Measurements from ENCODE around the gene NDRG3. TPM values are rescaled to one million over a fixed set of nuclear protein-coding genes. Genes with fewer than 3 reads are reported as not detected.
A peak's percentile ranks its signal among the peaks of the same experiment; 100 is the strongest.

The NDRG3 gene
- total RNA-seq, 2 donors from 2014 or later: 22.6 to 25.4 TPM

DNA sequence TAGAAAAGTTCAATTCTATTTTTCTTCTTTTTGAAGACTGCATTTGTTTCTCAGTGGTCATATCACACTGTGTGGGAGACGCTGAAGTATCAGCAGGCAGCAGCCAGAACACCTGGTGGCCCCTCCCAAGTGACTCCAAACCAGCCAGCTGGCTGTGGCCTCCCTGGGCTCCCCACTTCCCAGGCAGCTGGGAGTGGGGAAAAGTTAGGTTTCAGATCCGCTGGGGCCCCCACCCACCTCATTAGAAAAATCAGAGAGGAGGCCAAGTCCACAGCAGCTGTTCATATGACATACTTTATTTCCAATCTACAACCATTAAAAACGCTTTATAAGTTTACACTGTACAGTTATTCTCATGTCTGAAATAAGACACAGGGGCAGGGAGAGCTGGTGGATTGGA, 31.3 kb upstream of the NDRG3 start:
- H3K27ac Mint-ChIP-seq: no peak overlapping the region
- ATAC-seq (replicated peaks in 1 of 2): no peak

DNA sequence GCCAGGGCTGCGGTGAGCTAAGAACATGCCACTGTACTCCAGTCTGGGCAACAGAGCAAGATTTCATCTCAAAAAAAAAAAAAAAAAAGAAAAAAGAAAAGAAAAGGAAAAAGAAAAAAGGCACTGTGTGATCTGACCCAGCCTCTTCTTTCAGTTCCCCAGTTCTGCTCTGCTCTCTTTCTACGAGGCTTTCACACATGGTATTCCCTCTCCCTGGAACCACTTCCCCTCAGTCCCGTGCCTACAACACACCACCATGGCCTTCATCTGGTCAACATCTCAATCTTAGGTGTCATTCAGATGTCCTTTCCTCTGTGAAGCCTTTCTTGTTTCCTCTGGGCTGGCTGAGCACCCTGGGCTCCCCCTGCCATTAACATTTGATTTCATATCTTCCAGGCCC, 29.9 kb upstream of the NDRG3 start:
- Mint-ChIP-seq H3K4me1 (ENCODE audit: low read depth) (peaks cover 27% of the 10 kb centered on the region), H3K36me3 (ENCODE audit: insufficient read depth in 2 of 2) (peaks cover 0 to under 1% of the 10 kb centered on the region in 2 donors), H3K27ac (no peak overlapping the region), H3K4me3 (no peak overlapping the region), H3K27me3 (ENCODE audit: low read depth) (no peaks in the 10 kb centered on the region), H3K9me3 (no peaks in the 10 kb centered on the region)
- DNase-seq (no peak), ATAC-seq (replicated peaks in 1 of 2) (no peak)

More for the DNA sequence above, 31.3 kb upstream of the NDRG3 start:
- Mint-ChIP-seq H3K27me3 (ENCODE audit: low read depth) (no peaks in the 10 kb centered on the region), H3K4me3 (no peak overlapping the region), H3K9me3 (no peaks in the 10 kb centered on the region), H3K4me1 (ENCODE audit: low read depth) (peaks cover 13% of the 10 kb centered on the region), H3K36me3 (ENCODE audit: insufficient read depth in 2 of 2) (no peaks in the 10 kb centered on the region)
- no peak for DNase-seq

DNA sequence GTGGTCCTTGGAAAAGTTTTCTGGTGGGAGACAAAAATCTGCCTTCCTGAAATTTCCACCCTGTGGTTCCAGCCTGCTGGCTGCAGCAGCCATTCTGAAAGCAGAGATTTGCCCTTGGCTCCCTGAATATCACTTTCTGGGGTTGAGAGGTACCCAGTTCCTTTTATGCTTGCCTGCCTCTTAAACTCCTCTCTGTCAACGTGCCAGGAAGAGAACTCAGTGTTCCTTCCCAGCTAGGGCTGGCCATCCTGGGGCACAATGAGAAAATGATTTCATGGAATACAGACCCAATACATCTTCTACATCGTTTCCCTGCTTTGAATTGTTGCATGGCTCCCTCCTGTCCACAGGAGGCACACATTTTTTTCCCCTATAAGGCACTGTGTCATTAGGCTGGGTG, 29.3 kb upstream of the NDRG3 start:
- no peak for DNase-seq
- Mint-ChIP-seq H3K36me3 (ENCODE audit: insufficient read depth in 2 of 2) (peaks cover 0 to 3% of the 10 kb centered on the region in 2 donors), H3K4me3 (peak overlapping the region; percentile 87 to 90), H3K4me1 (ENCODE audit: low read depth) (peaks cover 27% of the 10 kb centered on the region), H3K27me3 (ENCODE audit: low read depth) (no peaks in the 10 kb centered on the region), H3K9me3 (no peaks in the 10 kb centered on the region), H3K27ac (no peak overlapping the region)
- ATAC-seq (replicated peaks in 1 of 2): no peak

DNA sequence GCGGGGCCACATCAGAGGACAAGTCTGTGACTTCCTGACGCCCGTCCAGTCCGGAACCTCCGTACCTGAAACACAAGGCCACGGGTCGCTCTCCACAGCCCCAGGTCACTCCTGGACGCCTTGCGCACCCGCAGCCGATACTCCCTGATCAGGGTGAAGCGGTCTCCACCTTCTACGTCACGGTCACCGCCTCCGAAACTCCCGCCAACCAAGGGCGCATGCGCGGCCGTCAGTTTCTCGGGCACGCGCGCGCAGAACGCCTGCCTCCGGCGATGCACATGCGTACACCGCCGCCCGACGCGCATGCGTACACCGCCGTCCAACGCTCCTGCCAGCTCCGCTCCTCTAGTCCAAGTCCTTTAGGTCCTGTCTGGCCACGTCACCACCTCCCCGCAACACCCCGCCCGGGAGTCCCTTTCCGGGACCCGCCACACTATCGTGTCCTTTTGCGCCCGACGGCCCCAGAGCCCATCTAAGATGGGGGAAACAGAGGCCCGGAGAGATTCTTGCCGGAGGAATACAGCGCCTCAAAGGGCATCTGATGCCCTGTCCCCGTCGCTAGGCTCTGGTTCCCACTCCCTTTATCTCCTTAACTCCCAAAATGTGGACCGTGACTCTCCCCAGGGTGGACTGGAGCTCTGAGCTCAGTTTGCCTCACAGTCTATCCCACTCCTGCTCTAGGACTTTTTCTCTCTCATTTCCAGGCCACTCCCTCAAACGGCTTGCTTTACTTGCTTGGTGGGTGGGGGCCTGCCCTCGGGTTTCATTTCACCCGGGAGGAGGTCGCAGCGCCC, 27.9 kb upstream of the NDRG3 start, which contains the start of gene DSN1:
Gene DSN1 (minus strand): TSS at position 167 of the 794 bp plus-strand sequence. CDS start 2,305 bp downstream, outside the sequence.
- Mint-ChIP-seq H3K4me3 (peak within 1 kb of the TSS; percentile 87 to 90), H3K27me3 (ENCODE audit: low read depth) (no peaks in the 10 kb centered on the region), H3K4me1 (ENCODE audit: low read depth) (peaks cover 27% of the 10 kb centered on the region), H3K9me3 (no peaks in the 10 kb centered on the region), H3K27ac (peak within 1 kb of the TSS; percentile 95), H3K36me3 (ENCODE audit: insufficient read depth in 2 of 2) (peaks cover 0 to 3% of the 10 kb centered on the region in 2 donors)
- ATAC-seq (replicated peaks in 1 of 2) (peak; percentile 91 to 92), DNase-seq (peak; percentile 99 to 100)

DNA sequence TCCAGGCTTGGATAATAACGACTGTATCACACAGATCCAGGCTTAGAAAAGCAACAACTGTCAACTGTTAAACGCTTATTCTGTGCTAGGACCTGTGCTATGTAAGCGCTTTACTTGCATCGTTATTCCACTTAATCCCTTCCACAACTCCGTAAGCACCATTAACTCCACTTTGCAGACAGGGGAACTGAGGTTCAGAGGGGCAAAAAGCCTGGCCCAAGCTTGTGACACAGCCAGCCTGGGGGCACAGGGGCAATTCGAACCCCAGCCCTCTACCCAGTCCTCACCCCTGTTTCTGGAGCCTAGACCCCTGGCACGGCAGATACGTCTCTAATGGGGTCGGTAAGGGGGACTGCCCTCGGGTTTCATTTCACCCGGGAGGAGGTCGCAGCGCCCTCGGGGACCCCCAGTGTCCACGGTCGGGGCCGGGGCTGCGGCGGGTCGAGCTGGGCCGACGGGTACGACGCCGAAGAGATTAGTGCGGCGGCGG, 27.3 kb upstream of the NDRG3 start:
- no peaks in the 10 kb centered on the region for H3K27me3 Mint-ChIP-seq (ENCODE audit: low read depth)
- peak overlapping the region; percentile 87 to 90 for H3K4me3 Mint-ChIP-seq
- no peak for DNase-seq
- no peak for ATAC-seq (replicated peaks in 1 of 2)
- H3K36me3 Mint-ChIP-seq (ENCODE audit: insufficient read depth in 2 of 2): peaks cover 0 to 3% of the 10 kb centered on the region in 2 donors
- H3K4me1 Mint-ChIP-seq (ENCODE audit: low read depth): peaks cover 27% of the 10 kb centered on the region
- H3K9me3 Mint-ChIP-seq: no peaks in the 10 kb centered on the region
- peak overlapping the region; percentile 95 for H3K27ac Mint-ChIP-seq

DNA sequence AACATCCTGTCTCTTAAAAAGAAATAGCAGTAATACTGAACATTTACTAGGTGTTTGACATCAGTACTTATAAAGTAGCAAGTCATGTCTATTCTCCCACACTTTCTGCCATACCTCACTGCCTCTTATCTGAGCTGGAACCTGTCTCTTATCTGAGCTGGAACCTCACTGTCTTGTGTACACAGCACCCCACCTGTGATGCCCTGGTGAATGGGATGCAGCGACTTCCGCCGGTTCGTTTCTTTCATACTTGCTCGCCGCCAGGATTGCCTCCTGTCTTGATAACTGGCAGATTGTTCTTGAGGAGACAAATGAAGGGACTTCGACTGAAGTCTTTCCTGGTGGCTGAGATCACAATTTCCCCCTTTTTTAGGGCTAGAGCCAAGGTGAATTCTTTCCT, 24.8 kb upstream of the NDRG3 start:
- no peak overlapping the region for H3K4me3 Mint-ChIP-seq
- peaks cover 27% of the 10 kb centered on the region for H3K4me1 Mint-ChIP-seq (ENCODE audit: low read depth)
- H3K27me3 Mint-ChIP-seq (ENCODE audit: low read depth): no peaks in the 10 kb centered on the region
- no peak overlapping the region for H3K27ac Mint-ChIP-seq
- no peak for DNase-seq
- ATAC-seq (replicated peaks in 1 of 2): no peak
- no peaks in the 10 kb centered on the region for H3K9me3 Mint-ChIP-seq
- peaks cover 0 to 3% of the 10 kb centered on the region in 2 donors for H3K36me3 Mint-ChIP-seq (ENCODE audit: insufficient read depth in 2 of 2)

DNA sequence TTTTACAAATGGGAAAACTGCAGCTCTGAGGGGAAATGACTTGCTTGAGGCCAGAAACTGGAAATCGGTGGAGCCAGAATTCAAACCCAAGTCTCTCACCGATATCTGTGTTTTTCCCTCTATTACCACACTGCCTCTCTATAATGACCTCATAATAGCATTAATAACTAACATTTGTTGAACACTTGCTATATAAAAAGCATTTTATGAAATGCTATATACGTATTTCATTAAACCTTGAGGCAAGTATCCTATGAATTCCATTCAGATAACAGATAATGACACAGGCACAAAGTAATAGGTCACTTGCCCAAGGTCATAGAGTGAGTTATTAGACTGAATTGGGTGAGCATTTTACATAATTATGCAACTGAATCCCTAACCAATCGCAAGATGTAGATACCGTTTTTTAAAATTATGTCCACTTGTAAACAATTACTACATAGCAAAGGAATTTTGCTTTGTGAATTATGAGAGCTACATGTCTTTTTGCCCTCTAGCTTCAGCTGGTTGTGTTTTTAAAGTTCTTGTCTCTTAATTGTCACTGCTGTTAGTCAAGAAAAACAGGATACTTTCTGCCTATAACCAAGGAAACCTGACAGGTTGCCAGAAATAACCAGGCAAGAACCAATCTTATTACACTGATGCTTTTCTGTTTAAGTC, 23.0 kb upstream of the NDRG3 start:
- ATAC-seq (replicated peaks in 1 of 2) (no peak), DNase-seq (no peak)
- Mint-ChIP-seq H3K27ac (no peak overlapping the region), H3K4me3 (no peak overlapping the region), H3K9me3 (no peaks in the 10 kb centered on the region), H3K27me3 (ENCODE audit: low read depth) (no peaks in the 10 kb centered on the region), H3K4me1 (ENCODE audit: low read depth) (peaks cover 23% of the 10 kb centered on the region), H3K36me3 (ENCODE audit: insufficient read depth in 2 of 2) (peaks cover 3 to 8% of the 10 kb centered on the region in 2 donors)

DNA sequence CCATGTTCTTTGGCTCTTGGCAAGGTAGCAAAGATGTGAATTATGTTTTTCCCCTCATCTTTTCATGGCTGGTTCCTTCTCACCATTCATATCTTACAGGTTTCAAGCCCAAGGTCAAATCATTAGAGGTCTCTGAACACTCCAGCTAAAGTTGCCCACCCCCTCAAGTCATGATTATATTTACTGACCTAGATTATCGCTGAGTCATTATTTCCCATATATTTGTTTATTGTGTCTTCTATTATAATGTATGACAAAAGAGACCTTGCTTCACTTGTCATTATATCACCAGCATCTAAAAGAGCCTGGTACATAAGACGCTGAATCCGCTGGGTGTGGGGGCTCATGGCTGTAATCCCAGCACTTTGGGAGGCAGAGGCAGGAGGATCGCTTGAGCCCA, 15.2 kb upstream of the NDRG3 start:
- no peaks in the 10 kb centered on the region for H3K4me1 Mint-ChIP-seq (ENCODE audit: low read depth)
- H3K9me3 Mint-ChIP-seq: no peaks in the 10 kb centered on the region
- no peak overlapping the region for H3K27ac Mint-ChIP-seq
- H3K27me3 Mint-ChIP-seq (ENCODE audit: low read depth): no peaks in the 10 kb centered on the region
- peaks cover 2 to 13% of the 10 kb centered on the region in 2 donors for H3K36me3 Mint-ChIP-seq (ENCODE audit: insufficient read depth in 2 of 2)
- ATAC-seq (replicated peaks in 1 of 2): no peak
- H3K4me3 Mint-ChIP-seq: no peak overlapping the region
- DNase-seq: no peak

DNA sequence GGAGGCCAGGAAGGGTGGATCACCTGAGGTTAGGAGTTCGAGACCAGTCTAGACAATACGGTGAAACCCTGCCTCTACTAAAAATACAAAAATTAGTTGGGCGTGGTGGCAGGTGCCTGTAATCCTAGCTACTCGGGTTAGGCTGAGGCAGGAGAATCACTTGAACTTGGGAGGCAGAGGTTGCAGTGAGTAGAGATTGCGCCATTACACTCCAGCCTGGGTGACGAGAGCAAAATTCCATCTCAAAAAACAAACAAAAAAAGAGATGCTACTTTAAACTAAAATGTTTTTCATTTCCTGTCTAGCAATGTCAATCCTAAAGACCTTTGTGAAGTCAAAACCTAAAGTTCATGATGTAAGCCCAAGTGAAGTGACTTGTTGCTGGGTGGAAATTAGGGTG, 14.8 kb upstream of the NDRG3 start:
- DNase-seq (no peak), ATAC-seq (replicated peaks in 1 of 2) (no peak)
- Mint-ChIP-seq H3K4me3 (no peak overlapping the region), H3K36me3 (ENCODE audit: insufficient read depth in 2 of 2) (peaks cover 2 to 13% of the 10 kb centered on the region in 2 donors), H3K4me1 (ENCODE audit: low read depth) (no peaks in the 10 kb centered on the region), H3K27me3 (ENCODE audit: low read depth) (no peaks in the 10 kb centered on the region), H3K27ac (no peak overlapping the region), H3K9me3 (no peaks in the 10 kb centered on the region)

DNA sequence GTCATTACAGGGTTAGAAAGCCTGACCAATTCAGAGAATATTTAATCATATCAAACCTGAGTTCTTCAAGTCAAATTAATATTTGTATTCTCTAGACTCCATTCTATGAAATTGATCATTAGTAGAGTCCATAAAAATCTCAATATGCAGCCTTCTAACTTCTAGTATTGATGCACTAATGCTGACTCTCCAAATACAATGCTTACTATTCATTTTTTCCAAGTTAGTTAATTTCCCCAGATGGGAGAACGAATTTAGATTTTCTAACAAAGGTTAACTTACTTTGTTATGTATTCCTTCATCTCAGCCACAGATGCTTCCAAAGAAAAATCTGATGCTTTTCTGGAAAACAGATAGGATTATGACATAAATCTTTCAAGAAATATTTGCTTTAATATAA, 12.4 kb upstream of the NDRG3 start:
- no peaks in the 10 kb centered on the region for H3K9me3 Mint-ChIP-seq
- no peaks in the 10 kb centered on the region for H3K27me3 Mint-ChIP-seq (ENCODE audit: low read depth)
- ATAC-seq (replicated peaks in 1 of 2) (no peak), DNase-seq (no peak)
- no peaks in the 10 kb centered on the region for H3K4me1 Mint-ChIP-seq (ENCODE audit: low read depth)
- H3K4me3 Mint-ChIP-seq: no peak overlapping the region
- peaks cover 4 to 12% of the 10 kb centered on the region in 2 donors for H3K36me3 Mint-ChIP-seq (ENCODE audit: insufficient read depth in 2 of 2)
- no peak overlapping the region for H3K27ac Mint-ChIP-seq

DNA sequence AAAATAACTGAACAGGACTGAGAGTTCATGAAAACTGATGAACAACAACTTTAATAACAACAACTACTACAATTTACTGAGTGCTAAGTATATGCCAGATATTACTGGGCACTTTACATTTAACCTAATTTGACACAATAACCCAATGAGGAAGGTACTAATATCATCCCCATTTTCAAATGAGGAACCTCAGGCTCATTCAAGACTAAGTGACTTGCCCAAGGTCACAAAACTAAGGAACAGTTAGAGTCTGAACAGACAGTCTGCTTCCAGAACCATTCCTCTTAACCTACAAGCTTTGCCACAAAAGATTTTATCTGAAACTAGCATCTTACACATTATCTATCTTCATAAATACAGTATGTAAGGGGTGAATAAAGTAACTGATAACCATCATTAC, 10.6 kb upstream of the NDRG3 start:
- no peak overlapping the region for H3K4me3 Mint-ChIP-seq
- H3K36me3 Mint-ChIP-seq (ENCODE audit: insufficient read depth in 2 of 2): peaks cover 4 to 21% of the 10 kb centered on the region in 2 donors
- DNase-seq: no peak

DNA sequence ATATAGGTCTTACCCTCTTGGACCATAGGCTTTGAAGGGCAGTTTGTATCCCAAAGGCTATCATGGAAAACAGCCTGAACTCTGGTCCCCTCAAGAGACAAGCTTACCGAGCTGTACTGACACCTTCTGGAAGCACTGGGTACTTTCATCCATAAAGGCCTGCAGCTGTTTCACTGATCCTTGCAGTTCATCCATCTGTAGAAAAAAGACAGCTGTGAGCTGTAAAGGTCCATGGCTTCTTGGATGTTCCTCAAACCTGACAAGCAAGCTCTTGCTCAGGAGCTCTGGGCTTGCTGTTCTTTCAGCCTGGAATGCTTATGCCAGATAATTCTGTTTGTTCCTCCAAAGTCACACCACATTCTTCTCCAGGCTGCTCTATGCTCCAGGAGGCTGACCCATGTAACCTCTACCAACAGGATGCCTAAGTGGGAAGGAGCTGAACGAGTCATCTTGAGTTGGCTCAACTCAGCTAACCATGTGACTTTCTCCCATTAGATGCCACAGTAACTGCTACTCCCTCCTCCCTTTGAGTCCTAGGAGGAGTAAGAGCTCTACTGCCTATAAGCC, 8.8 kb upstream of the NDRG3 start:
- Mint-ChIP-seq H3K36me3 (ENCODE audit: insufficient read depth in 2 of 2) (peaks cover 4 to 27% of the 10 kb centered on the region in 2 donors), H3K27ac (peak overlapping the region; percentile 16), H3K9me3 (no peaks in the 10 kb centered on the region), H3K4me3 (no peak overlapping the region), H3K4me1 (ENCODE audit: low read depth) (no peaks in the 10 kb centered on the region), H3K27me3 (ENCODE audit: low read depth) (no peaks in the 10 kb centered on the region)
- ATAC-seq (replicated peaks in 1 of 2) (peak; percentile 62 to 68), DNase-seq (peak; percentile 28 to 33)

More for the DNA sequence above, 10.6 kb upstream of the NDRG3 start:
- H3K27me3 Mint-ChIP-seq (ENCODE audit: low read depth): no peaks in the 10 kb centered on the region
- H3K4me1 Mint-ChIP-seq (ENCODE audit: low read depth): no peaks in the 10 kb centered on the region
- no peaks in the 10 kb centered on the region for H3K9me3 Mint-ChIP-seq
- no peak for ATAC-seq (replicated peaks in 1 of 2)
- H3K27ac Mint-ChIP-seq: no peak overlapping the region

DNA sequence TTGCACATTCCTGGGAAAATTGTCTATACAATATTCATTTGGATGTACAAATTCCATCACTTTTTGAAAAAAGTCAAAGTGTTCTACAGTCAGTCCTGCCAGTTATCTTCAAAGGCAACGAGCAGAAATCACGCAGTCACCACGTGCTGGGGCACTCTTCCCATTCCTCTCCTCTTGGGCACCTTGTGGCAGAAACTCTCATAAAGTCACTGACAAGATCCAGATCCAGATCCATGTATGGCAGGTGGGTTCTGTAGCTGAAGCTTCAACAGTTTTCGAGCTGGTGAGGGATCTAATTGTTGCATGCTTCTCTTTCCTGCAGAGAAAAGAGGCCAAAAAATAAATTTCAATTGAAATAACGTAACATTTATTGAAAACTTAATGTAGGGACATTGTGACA, 6.7 kb upstream of the NDRG3 start:
- Mint-ChIP-seq H3K9me3 (no peaks in the 10 kb centered on the region), H3K27me3 (ENCODE audit: low read depth) (no peaks in the 10 kb centered on the region), H3K4me3 (no peak overlapping the region), H3K4me1 (ENCODE audit: low read depth) (no peaks in the 10 kb centered on the region), H3K27ac (no peak overlapping the region), H3K36me3 (ENCODE audit: insufficient read depth in 2 of 2) (peaks cover 4 to 23% of the 10 kb centered on the region in 2 donors)
- ATAC-seq (replicated peaks in 1 of 2) (no peak), DNase-seq (no peak)
